Keratinocyte (primary cell): ENCODE results near the gene TPBGL. TPM values are rescaled to one million over a fixed set of nuclear protein-coding genes. Genes with fewer than 3 reads are reported as not detected.

Source experiments
- DNase-seq: peaks from one replicate; pipeline ENCODE4 v3.0.0-alpha.2; 2011; ENCODE audit warnings: low read depth, missing footprints, low spot score
- FAIRE-seq: peaks from 2 replicates; lab custom pipeline; 2011; peaks lifted over from hg19 to GRCh38; lab: Jason Lieb, UNC
- H2AFZ ChIP-seq: 2 replicates; pipeline ENCODE4 v1.6.0; 2012; ENCODE audit warnings: low read length, control low read depth, inconsistent platforms; ENCODE audit not compliant: control insufficient read depth
- H3K27ac ChIP-seq: 2 replicates; pipeline ENCODE4 v1.5.1; 2011; ENCODE audit warnings: low read length; ENCODE audit not compliant: control insufficient read depth, insufficient read depth
- H3K27me3 ChIP-seq: 3 replicates; pipeline ENCODE4 v1.6.0; 2011; ENCODE audit warnings: low read length; ENCODE audit not compliant: control insufficient read depth, insufficient read depth; ENCODE audit errors: extremely low read depth
- H3K36me3 ChIP-seq, 2 experiments: 2 replicates in 1 of 2; 3 replicates in 1 of 2; pipeline ENCODE4 v1.5.1; 2011; ENCODE audit warnings: low read length in 2 of 2, mild to moderate bottlenecking in 1 of 2; ENCODE audit not compliant: control insufficient read depth in 2 of 2, insufficient read depth in 2 of 2; ENCODE audit errors: extremely low read depth in 1 of 2
- H3K4me1 ChIP-seq: 3 replicates; pipeline ENCODE4 v1.5.1; 2011; ENCODE audit warnings: low read length; ENCODE audit not compliant: control insufficient read depth, insufficient read depth; ENCODE audit errors: extremely low read depth
- H3K4me2 ChIP-seq: 3 replicates; pipeline ENCODE4 v1.6.0; 2011; ENCODE audit warnings: low read depth, low read length; ENCODE audit not compliant: control insufficient read depth, insufficient read depth; ENCODE audit errors: extremely low read depth
- H3K4me3 ChIP-seq, 3 experiments: fragments of 200-600 bp in 1 of 3; sonication (generic) in 1 of 3; 2 replicates in 2 of 3; 3 replicates in 1 of 3; pipeline ENCODE4 v1.5.1; 2011 to 2016; ENCODE audit warnings: low read length in 3 of 3, mild to moderate bottlenecking in 3 of 3, control low read depth in 2 of 3, inconsistent platforms in 1 of 3, low read depth in 1 of 3, mixed read lengths in 1 of 3, mixed run types in 1 of 3, moderate library complexity in 1 of 3; ENCODE audit not compliant: control insufficient read depth in 2 of 3, insufficient read depth in 2 of 3; ENCODE audit errors: extremely low read depth in 1 of 3
- H3K79me2 ChIP-seq: 2 replicates; pipeline ENCODE4 v1.6.0; 2012; ENCODE audit warnings: low read length; ENCODE audit not compliant: control insufficient read depth, insufficient read depth
- H3K9ac ChIP-seq: 3 replicates; pipeline ENCODE4 v1.6.0; 2011; ENCODE audit warnings: low read length; ENCODE audit not compliant: control insufficient read depth, insufficient read depth; ENCODE audit errors: extremely low read depth
- H3K9me1 ChIP-seq: 3 replicates; pipeline ENCODE4 v1.6.0; 2011; ENCODE audit warnings: low read length; ENCODE audit not compliant: control insufficient read depth, insufficient read depth; ENCODE audit errors: extremely low read depth
- H3K9me3 ChIP-seq: 2 replicates; pipeline ENCODE4 v1.5.1; 2012; ENCODE audit warnings: low read depth, low read length; ENCODE audit not compliant: control insufficient read depth
- H4K20me1 ChIP-seq: 3 replicates; pipeline ENCODE4 v1.6.0; 2011; ENCODE audit warnings: low read length; ENCODE audit not compliant: control insufficient read depth, insufficient read depth; ENCODE audit errors: extremely low read depth
- EZH2 ChIP-seq: IDR thresholded peaks from one replicate; pipeline ENCODE4 v1.6.1; 2012; ENCODE audit warnings: inconsistent platforms, mild to moderate bottlenecking, low read length, moderate library complexity
- dilution Hi-C: fragments of 300-500 bp; cut with MboI; formaldehyde crosslinking; loops from one replicate; pipeline ENCODE4 v1.7.0; 2020; ENCODE audit warnings: low sequenced_read_pairs; ENCODE audit not compliant: extremely low pct_ligation_motif_present
- polyA plus RNA-seq, 5 experiments: library from polyadenylated mRNA; depleted of rRNA in 3 of 5; stranded (reverse) in 3 of 5; stranded (forward) in 1 of 5; unstranded in 1 of 5; fragments of >200 nt; gene quantifications; 1 replicate in 1 of 5; 2 replicates in 3 of 5; 3 replicates in 1 of 5; pipeline versions ENCODE4 v1.2.1 to v1.2.3, GENCODE V29; 2011 to 2012; ENCODE audit warnings: missing spikeins in 2 of 5, low read depth in 1 of 5, low replicate concordance in 1 of 5
- TF ChIP-seq, protein P1 (sequence below), 3 experiments: IDR thresholded peaks in 1 of 3; conservative IDR thresholded peaks in 1 of 3; optimal IDR thresholded peaks in 1 of 3; 2 replicates in 2 of 3; 3 replicates in 1 of 3; pipeline versions ENCODE3 to v1.5.1; 2011; ENCODE audit warnings: low read length in 3 of 3, mild to moderate bottlenecking in 3 of 3, moderate library complexity in 2 of 3, control low read depth in 1 of 3, inconsistent platforms in 1 of 3; ENCODE audit not compliant: insufficient read depth in 2 of 3; ENCODE audit errors: extremely low read depth in 1 of 3

TPBGL gene
- polyA plus RNA-seq, 1 donor (not counting 4 experiments of a cell fraction or from before 2014, with no cell fraction given) = not detected

DNA sequence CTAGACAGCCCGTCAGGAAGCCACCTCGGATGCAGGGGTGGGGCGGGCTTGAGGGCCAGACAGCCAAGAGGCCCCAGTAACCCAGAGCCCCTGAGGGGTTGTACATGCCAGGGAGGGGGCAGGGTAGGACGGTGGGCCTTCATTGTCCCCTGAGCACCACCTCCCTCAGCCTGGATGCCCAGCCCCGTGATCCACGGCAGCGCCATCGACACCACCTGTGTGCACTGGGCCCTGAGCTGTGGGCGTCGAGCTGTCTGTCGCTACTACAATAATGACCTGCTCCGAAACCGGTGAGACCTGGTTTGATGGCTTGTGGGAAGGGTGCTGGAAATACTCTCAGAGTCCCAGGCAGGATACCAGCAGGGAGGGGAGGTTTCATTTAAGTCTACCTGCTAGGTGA lies 37.4 kb upstream of the TPBGL start:
- Histone ChIP-seq H3K4me1 (no peaks in the 10 kb centered on the region), H3K9ac (no peak overlapping the region), H3K9me3 (no peaks in the 10 kb centered on the region), H4K20me1 (peaks cover 2% of the 10 kb centered on the region), H3K4me2 (no peak overlapping the region), H2AFZ (no peak overlapping the region), H3K4me3 (no peak overlapping the region), H3K36me3 (no peaks in the 10 kb centered on the region), H3K9me1 (no peaks in the 10 kb centered on the region), H3K27ac (no peak overlapping the region), H3K79me2 (no peaks in the 10 kb centered on the region), H3K27me3 (peaks cover 27% of the 10 kb centered on the region)
- dilution Hi-C loops = loop anchor here (25.0 kb wide), 1 partner anchor 166 kb away; no protein-coding TSS in a partner anchor
- DNase-seq (no peak), FAIRE-seq (no peak)
- TF ChIP-seq, protein P1, sequence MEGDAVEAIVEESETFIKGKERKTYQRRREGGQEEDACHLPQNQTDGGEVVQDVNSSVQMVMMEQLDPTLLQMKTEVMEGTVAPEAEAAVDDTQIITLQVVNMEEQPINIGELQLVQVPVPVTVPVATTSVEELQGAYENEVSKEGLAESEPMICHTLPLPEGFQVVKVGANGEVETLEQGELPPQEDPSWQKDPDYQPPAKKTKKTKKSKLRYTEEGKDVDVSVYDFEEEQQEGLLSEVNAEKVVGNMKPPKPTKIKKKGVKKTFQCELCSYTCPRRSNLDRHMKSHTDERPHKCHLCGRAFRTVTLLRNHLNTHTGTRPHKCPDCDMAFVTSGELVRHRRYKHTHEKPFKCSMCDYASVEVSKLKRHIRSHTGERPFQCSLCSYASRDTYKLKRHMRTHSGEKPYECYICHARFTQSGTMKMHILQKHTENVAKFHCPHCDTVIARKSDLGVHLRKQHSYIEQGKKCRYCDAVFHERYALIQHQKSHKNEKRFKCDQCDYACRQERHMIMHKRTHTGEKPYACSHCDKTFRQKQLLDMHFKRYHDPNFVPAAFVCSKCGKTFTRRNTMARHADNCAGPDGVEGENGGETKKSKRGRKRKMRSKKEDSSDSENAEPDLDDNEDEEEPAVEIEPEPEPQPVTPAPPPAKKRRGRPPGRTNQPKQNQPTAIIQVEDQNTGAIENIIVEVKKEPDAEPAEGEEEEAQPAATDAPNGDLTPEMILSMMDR (optimal IDR thresholded peaks at IDR 0.05 in 1 of 3, IDR thresholded peaks at IDR 0.05 in 1 of 3, conservative IDR thresholded peaks at IDR 0.05 in 1 of 3; ENCODE audit: extremely low read depth in 1 of 3, insufficient read depth in 2 of 3, low read length in 3 of 3) = no peak
- no peak for TF ChIP-seq EZH2

DNA sequence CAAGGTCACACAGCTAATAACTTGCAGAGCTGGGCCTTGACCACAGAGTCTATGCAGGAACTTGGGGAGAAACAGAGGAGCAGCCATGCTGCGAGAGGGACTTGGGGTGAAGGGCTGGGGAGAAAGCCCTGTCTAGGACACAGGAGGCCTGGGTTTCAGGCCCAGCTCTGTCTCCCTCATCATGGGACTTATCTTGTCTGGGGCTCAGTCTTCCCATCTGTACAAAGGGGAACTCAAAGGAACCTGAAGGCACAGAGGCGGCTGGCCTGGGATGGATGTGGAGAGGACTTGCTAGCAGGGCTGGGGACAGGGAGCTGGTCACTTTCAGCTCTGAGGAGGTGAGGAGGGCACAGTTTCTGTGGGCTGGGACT lies 36.9 kb upstream of the TPBGL start:
- no peak overlapping the region for H3K9ac ChIP-seq
- H3K4me2 ChIP-seq = no peak overlapping the region
- H3K36me3 ChIP-seq = no peaks in the 10 kb centered on the region
- no peaks in the 10 kb centered on the region for H3K4me1 ChIP-seq
- H4K20me1 ChIP-seq = peaks cover 2% of the 10 kb centered on the region
- H3K27me3 ChIP-seq = peaks cover 27% of the 10 kb centered on the region
- H3K9me1 ChIP-seq = no peaks in the 10 kb centered on the region
- FAIRE-seq (no peak), DNase-seq (no peak)
- no peaks in the 10 kb centered on the region for H3K79me2 ChIP-seq
- H2AFZ ChIP-seq = no peak overlapping the region
- H3K27ac ChIP-seq = no peak overlapping the region
- dilution Hi-C loops = loop anchor here (25.0 kb wide), 1 partner anchor 166 kb away; no protein-coding TSS in a partner anchor
- no peak overlapping the region for H3K4me3 ChIP-seq
- TF ChIP-seq, protein P1 (optimal IDR thresholded peaks at IDR 0.05 in 1 of 3, IDR thresholded peaks at IDR 0.05 in 1 of 3, conservative IDR thresholded peaks at IDR 0.05 in 1 of 3; ENCODE audit: extremely low read depth in 1 of 3, insufficient read depth in 2 of 3, low read length in 3 of 3) = no peak
- TF ChIP-seq EZH2 = no peak
- H3K9me3 ChIP-seq = no peaks in the 10 kb centered on the region
